Measurements from ENCODE around the gene FBN2.

The FBN2 gene

DNA sequence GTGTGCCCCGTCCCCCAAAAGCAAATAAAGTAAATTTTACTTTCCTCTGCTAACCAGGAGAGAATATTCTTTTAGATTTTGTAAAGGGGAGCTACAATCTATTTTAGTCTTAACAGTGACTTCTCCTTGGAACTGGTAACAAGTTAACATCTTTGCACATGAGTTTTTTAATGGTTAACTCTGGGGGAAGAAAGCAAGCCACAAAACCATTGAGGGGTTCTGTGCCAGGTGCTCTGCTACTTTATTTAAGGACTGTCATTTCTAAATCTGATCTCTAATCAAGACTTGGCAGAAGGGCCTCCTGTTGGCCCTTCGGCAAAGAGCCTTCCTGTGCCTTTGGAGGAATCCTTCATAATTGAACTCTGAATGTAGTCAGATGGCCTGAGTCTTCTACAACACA, 301.0 kb downstream of the FBN2 start:
- DNase-seq = no peak

DNA sequence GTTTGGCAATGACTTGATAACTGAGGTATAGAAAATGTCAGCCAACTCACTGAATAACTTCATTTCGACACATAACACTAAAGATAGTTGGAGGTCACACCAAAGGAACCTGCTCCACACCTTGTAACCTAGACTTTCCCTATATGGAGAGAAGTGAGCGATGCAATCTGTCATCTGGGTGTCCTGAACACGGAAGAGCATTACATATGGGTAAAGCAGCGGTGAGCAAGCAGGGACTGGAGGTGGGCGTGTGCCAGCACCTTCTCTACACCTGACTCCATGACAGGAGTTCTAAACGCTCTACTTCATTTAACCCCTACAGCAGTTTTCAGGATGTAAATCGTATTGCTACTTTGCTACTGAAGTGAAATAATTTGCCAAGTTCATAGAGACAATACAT, 301.7 kb downstream of the FBN2 start:
- no peak for DNase-seq

DNA sequence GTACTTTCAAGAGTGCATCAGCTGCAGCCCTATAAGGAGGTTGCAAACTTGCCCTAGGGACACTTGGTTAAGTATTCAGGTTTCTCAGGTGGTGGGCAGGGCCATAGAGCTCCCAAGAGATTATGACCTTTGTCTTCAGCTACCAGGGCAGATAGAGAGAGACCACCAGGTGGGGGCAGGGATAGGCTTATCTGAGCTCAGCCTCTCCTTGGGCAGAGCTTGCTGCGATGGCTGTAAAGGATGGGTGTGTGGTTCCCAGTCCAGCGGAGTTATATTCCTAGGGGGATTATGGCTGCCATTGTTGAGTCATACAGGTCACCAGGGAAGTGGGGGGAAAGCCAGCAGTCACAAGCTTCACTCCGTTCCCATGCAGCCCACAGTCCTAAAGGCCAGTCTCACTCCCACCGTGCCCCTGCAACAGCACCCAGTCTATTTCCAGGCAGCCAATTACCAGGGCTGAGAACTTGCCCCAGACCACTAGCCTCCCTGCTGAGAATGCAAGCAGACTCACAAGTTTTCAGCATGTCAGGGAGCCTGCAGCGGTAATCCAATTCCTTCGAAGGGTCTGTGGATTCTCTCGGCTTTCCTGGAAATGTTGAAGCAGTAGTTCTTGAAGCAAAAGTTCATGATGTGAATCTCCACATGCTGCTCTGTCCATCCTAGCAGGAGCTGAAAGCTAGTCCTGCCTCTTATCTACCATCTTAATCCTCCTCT, 303.0 kb downstream of the FBN2 start:
- DNase-seq = no peak

DNA sequence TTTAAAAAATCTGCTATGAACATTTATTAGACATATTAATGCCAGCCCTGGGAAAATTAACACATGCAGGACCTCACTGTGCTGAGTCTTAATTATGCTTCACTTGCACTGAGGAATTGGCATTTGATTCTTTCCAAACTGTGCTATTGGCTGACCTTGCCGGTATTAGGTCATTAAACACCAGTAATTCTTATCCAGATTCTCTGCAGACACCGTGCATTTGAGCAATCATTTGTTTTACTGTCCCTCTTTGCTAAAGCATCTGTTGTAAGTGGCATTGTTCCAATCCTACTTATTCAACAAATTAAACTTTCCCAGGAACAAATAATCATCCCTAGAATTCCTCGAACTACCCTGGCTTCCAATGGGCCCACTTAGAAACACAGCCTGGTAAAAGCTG, 309.5 kb downstream of the FBN2 start:
- no peak for DNase-seq

DNA sequence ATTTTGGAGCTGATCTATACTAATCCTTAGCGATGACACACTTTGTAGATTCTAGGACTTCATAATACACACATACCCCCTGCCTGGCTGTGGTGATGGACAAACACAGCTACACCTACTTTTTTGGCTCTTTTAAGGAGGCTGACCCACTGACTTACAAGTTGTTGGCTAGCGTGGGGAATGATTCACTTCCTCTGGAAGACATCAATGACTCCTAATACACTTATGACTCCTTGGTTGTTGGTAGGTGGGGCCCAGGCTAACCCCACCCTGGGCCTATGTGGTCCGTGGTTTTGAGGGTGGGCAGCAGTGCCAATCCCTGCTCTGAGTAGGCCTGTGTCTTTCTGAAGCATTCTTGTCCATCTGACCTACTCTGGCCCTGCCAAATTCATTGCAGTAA, 310.0 kb downstream of the FBN2 start:
- DNase-seq = no peak

DNA sequence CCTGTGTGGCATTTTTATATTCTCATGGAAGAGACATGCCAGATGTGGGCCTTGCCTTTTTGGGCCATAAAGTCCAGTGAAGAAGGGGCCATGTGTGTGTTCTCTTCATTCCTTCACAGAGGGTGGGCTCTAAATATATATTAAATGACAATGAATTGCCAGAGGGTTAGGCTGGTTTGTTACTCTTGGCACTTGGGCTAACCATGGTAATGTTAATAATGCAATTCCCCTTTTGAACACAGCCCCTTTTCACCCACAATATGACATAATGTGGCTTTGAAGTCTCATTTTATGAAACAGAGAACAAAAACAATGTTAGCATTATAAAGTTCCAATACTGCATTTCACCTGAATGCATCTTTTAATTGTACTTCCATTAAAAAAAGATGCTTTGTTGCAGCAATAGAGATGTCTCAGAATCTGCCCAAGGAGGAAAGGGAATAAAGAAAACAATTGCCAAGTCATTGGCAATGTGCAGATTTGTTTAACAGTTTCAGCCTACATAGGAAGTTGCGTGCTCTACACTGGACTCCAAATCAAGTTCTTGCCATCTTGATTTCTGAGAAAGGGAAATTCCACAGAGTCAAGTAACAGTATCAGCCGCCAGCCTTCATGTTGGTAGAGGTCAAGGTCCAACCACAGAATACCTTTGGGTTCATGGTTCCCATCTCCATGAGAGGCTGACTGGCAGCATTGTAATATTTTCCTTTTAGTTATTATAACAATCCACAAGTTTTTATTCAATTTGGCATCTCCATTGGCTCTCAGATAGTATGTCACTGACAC, 312.6 kb downstream of the FBN2 start:
- DNase-seq = no peak

DNA sequence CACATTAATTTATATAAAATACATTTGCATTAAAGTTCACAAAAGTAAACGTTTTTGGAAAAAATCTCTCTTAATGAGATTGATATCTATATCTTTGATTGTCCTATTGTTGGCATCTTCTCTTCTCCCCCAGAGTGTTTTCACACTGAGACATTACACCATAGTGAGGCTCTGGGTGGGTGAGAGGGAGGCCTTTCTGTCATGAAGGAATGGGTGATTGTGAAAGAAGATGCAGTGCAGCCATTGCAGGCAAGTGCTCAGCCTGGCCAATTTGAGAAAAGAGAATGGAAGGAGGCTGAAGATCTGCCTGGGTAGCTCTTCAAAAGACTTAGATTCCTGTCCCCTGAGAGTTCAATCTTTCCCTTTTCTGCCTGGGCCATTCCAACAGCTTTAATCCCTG, 313.7 kb downstream of the FBN2 start:
- no peak for DNase-seq

DNA sequence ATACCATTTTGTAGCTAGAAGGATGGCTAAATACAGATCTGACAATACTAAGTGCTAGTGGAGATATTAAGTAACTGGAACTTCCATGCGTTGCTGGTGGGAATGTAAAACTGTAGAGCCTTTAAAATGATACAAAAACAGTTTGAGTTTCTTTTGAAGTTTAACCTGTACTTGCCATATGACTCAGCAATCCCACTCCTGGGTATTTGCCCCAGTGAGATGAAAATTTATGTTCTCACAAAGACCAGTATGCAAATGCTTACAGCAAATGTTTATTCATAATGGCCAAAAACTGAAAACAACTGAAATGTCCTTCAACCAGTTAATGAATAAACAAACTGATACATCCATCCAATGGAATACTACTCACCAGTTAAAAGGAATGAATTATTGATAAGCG, 317.2 kb downstream of the FBN2 start:
- no peak for DNase-seq

DNA sequence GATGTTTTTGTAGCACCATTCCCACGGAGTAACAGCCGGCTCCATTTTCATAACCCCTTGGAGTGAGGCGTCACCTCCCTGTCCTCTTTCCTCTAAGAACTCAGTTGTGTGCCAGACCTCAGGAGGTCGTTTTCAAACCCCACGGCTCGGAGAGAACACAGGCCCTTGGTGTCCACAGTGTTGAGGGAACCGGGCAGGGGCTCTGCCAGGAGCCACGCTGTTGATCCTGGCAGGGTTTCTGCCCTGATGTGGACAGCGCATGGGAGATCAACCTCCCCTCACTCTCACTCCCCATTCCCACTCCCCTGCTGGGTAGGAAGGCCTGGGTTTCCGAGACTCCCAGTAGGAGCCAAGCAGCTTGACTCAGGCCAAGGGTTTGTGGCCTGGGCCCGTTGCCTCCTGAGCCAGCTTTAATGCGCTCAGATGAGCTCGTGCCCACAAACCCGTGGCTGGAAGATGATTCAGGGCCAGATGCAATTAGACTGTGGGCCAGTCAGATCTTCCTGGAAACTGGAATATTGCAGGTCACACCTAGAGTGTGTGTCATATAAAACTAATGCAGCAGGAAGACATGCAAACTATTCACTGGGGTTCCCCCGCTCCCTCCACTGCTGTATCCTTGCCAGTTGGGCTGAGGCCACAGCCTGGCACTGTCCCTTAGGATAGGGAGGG, 321.0 kb downstream of the FBN2 start:
- no peak for DNase-seq

DNA sequence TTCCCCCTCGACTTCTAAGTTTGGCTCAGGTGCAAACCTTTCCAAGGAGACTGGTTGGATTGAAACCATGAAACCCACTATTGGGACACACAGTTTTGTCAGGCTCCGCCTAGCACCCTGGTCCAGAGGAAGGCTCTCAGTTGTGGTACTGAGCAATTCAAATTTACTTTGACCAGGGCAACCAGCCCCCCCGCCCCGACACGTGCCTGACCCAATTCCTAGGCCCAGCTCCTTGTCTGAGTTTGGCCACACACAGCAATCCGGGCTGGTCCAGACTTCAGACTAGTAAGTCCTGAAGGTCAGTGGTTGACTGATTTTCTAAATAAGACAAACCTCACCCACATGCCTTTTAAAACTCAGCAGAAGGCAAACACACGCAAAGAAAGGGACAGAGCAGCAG, 321.8 kb downstream of the FBN2 start:
- no peak for DNase-seq

DNA sequence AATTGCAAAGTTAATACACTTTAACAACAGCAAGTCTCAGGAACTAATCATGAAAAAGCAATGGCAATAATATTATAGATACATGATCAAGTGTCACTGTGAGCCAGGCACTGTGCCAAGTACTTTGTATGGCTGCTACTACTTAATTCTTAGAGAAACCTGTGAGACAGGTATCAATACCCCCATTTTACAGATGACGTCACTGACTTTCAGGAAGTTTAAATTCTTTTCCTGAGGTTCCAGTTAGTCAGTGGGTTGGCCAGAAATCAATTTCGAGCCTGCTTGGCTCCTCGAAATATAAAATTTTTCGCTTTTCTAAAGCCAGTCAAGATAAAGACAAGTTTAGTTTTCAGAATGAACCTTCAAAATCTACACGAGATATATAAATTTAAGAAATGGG, 324.2 kb downstream of the FBN2 start:
- DNase-seq = no peak

DNA sequence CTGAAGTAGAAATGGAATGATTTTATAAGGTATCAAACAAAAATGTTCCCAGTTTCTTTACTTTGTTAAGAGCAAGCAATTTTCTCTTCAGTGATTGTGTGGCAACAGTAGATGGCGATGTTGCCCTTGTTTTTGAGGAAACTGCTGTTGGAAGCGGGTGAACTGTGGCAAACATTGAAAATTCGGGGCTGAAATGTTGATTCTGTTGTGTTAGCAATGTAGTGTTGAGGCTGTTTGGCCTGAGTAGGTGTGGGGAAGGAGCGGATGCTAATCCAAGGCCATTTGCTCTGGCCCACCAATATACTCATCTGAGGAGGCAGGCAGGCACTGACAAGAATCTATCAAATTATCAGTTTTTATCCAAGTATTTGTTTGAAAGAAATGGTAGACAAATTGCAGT, 324.7 kb downstream of the FBN2 start:
- no peak for DNase-seq

DNA sequence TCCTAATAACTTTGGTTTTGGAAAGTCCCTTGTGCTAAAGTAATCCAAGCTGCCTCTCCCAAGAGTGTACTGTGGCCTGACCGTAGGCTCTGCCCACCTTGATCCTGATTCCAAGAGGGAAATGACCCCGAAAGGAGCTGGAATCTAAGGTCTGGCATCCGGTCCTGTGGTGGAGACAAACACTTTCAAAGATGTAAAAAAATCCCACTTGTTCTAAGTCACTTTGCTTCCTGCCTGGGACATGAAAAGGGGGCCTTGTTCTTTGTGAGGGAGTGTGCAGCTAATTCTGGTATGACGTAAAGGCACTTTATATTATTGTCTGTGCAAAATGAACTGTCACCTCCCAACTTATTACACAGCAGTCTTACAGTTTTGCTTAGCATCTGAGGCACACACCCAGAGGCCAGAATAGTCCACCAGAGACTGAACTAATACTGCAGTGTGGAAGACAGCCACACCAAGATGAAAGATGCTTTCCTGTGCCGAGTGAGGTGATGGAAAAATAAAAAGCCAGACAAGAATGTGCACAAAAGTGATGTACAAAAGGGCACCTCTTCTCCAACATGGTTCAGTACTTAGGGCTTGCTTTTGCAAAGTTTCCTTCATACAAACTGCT, 325.7 kb downstream of the FBN2 start:
- no peak for DNase-seq

DNA sequence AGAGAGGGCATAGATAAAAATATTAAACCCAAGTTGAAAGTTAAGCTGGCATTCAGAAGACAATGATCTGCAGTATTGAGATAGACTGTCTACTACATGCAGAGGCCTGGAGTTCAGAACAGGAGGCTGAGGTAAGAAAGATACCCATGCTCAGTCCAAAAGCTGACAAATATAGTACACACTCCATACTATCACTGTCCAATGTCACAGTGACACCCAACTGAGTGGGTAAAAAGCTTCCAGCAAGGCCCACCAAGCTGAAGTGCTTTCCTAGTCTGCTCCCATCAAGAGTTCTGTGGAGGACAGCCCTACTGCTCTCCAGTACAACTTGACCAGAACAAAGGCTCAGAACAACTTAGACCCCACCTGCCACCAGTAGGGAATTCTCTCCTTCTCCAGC, 329.6 kb downstream of the FBN2 start:
- DNase-seq = no peak

All from NCI-H524 treated with DMSO at 0.1 percent for 48 hours (cell line).